ENCODE data around the gene RAC2. TPM values are rescaled to one million over a fixed set of nuclear protein-coding genes. Genes with fewer than 3 reads are reported as not detected.
A peak's percentile ranks its signal among the peaks of the same experiment; 100 is the strongest.
"Not testable (repeated sequence)": the region's sequence is repeated elsewhere in the genome, so short reads cannot be mapped to it uniquely, and the experiment has no call there.

Gene RAC2
- total RNA-seq, 1 donor from 2014 or later, result 13.7 TPM

DNA sequence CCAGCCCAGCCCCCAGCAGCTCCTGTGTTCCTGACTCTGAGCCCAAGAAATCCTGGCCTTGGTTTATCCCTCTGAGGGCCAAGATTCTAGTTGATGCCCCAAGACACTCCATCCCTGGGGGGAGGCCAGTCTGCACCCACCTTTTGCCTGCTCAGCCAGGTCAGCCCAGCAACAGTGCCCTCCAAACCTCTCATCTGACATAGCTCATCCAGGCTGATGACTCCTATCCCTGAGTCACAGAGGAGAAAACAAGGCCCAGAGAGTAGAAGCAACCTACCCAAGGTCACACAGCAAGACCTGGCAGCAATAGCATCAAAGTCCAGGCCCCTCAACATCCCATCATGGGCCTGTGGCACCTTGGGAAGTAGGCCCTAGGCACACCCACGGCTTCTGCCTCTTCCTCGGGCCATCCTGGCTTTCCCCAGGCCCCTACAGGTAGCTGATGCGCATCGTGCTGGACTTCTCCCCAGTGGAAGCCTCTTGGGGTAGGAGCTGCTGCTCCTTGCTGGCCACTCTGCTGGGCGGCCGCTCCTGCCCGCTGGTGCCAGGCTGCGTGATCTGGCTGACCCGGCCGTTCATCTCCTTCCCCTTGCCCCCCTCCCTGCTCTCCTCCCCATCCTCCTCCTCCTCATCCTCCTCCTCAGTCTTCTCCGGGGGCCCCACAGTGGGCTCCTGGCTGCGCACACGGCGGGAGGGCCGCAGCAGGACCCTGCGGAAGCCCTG, 37.8 kb downstream of the RAC2 start:
- DNase-seq (ENCODE audit: low read depth), result no peak

DNA sequence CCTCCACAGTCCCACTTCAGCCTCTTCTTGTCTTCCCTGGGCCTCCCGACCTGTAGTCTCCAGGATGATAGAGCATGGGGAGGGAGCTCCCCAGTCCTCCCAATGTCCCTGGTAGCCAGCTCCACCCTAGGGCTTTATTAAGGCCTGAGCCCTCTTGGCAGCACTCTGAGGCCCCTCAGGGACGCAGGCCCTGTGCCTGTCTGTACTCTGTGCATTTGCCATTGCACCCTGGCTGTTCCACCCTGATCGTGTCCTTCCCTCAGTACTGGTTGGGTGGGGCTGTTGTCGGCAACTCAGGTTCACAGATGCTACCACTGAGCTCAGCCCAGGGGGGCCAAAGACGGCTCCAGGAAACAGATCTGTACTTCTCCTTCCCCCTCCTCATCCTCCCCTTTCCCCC, 39.0 kb downstream of the RAC2 start:
- no peak for DNase-seq (ENCODE audit: low read depth)

- DNase-seq (ENCODE audit: low read depth), result no peak
Observed at GRCh38 chr22:37204045-37204655, 39.9 kb downstream of the RAC2 start.

- DNase-seq (ENCODE audit: low read depth), result no peak
Observed at GRCh38 chr22:37203354-37204044, 40.6 kb downstream of the RAC2 start.

- no peak for DNase-seq (ENCODE audit: low read depth)
Observed at GRCh38 chr22:37202716-37203115, 41.4 kb downstream of the RAC2 start.

- DNase-seq (ENCODE audit: low read depth), result no peak
Observed at GRCh38 chr22:37202001-37202555, 42.0 kb downstream of the RAC2 start.

- not testable (repeated sequence) for DNase-seq (ENCODE audit: low read depth)
Observed at GRCh38 chr22:37201443-37201820, 42.6 kb downstream of the RAC2 start.

DNA sequence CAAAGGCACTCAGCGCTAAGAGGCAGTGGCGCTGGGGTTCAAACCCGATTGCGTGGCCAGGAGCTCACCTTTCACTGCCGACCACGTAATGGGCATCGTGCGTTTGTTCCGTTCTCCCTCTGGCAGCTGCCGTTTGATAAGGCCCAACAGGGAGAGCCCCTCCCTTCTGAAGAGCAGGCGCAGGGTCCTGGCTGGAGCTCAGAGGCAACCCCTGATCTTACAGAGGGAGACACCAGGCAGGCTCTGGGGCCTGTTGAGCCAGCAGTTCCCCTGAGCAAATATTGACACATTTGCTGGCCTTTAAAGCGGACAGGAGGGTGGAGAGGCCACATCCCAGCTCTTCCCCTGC, 44.3 kb downstream of the RAC2 start:
- DNase-seq (ENCODE audit: low read depth), result no peak

- peak; percentile 91 for DNase-seq (ENCODE audit: low read depth)
Observed at GRCh38 chr22:37199103-37199759, 44.8 kb downstream of the RAC2 start.

- DNase-seq (ENCODE audit: low read depth), result peak; percentile 79
Observed at GRCh38 chr22:37198258-37199102, 45.6 kb downstream of the RAC2 start.

DNA sequence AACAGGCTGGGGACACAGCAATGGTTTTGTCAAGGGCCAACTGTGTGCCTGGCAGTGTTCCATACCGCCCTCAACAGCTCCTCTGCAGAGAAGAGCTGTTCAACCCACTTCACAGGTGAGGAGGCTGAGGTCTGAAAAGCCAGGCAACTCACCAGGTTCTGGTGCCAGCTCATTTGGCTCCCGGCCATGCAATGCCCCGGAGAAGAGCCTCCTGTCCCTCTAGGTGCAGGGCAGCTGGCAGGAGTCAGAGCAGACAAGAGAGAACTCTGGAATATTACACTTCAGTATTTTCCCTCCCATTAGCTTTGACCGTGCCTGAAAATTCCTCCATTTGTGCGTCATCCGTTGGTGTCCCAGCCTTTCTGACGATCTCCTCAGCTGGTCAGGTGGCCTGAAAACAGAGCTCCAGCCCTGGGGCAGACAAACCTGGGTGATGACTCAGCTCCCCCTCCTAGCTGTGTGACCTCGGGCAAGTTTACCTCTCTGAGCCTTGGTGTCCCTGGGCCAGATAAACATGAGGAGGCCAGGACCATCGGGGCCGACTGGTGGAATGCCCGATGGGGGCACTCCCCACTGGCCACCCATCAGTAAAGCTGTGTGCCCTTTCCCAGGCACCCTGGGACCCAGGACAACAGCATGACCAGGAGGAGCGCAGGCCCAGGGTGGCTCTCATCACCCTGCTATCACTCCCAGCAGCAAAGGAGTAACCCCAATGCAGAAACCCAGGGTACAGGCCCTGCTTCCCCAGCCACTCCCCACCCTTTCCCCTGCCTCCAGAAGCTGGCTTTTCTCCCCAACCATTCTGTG, 46.4 kb downstream of the RAC2 start:
- peak; percentile 94 for DNase-seq (ENCODE audit: low read depth)

DNA sequence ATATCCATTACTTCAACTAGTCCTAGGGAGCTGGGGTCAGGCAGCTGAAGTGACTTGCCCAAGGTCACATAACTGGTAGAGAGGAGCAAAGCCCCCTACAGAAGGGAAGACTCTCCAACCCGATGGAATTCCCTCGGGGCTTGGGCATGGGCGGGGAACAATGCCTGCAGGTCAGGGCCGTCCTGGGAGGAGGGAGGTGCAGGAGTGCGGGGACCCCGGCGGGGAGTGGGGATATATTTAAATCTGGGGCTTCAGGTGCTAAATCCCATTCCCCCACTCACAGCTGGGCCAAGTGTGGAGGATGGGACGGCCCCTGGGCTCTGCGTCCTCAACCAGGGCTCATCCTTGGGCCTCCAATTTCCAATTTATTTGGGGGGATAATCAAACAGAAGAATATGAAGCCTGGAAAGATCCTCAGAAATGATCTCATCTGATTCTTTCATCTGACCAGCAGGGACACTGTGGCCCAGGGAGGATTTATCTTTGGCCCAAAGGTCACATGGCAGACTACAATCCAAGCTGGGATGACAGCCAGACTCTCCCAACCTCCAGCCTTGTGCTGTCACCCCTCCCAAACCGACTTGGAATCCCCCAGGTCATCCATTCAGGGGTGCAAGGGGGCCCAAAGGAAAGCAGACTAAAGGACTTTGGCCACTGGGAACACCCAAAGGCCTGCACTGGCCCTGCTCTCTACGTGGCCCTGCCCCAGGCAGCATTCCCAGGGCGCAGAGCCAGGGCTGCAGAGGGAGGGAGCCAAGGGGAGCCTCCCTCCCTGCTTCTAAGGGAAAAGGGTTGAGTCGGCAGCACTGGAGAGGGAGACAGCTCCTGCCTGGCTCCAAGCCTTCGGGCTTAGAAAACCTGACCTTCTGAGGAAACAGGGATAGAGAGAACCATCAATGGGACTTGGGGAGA, 47.3 kb downstream of the RAC2 start:
- DNase-seq (ENCODE audit: low read depth), result peak; percentile 77

DNA sequence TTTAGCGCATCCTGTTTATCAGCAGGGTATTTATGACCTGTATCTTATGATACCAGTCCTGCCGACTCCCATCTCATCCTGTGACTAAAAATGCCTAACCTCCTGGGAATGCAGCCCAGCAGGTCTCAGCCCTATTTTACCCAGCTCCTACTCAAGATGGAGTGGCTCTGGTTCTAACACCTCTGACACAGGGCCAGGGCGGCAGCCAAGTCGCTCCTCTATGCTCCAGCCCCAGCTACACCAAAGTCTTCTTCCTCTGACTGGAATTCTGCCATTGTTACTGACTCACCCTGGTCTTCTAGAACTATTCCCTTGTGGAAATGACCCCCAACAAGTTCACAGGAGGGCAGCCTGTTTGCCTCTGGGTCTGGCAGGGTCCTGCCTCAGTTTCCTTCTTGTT, 48.1 kb downstream of the RAC2 start:
- no peak for DNase-seq (ENCODE audit: low read depth)

GRCh38 chr22:37194750-37195149, 49.3 kb downstream of the RAC2 start:
- DNase-seq (ENCODE audit: low read depth), result no peak

- DNase-seq (ENCODE audit: low read depth), result no peak
Observed at GRCh38 chr22:37193629-37194191, 50.4 kb downstream of the RAC2 start.

- DNase-seq (ENCODE audit: low read depth), result no peak
Observed at GRCh38 chr22:37192741-37193140, 51.3 kb downstream of the RAC2 start.

- no peak for DNase-seq (ENCODE audit: low read depth)
Observed at GRCh38 chr22:37192204-37192603, 51.9 kb downstream of the RAC2 start.

DNA sequence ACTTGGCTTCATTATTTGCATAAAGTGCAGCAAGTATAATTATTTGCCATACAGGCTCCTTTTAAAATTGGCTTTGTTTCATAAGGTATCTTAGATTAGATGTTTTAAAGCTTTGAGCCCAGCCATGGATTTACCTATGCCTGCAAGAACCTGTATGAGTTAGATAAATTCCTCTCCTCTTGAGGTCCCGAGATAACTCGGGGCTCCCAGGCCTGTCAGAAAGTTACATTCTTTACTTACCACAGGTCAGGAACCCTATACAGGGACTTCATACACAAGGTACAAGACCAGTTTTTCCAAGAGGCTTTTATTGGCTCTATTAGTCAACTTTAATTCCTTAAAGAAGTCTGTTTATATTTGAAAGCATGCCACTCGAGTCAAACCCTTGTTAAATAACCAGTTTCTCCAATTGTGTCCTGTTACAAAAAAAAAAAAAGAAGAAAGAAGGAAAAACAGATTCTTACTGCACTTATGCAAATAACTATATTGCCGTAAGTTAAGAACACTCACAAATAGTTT, 53.7 kb downstream of the RAC2 start:
- DNase-seq (ENCODE audit: low read depth), result no peak

GRCh38 chr22:37188901-37189466, 55.1 kb downstream of the RAC2 start:
- peak; percentile 81 for DNase-seq (ENCODE audit: low read depth)

Data from renal cortical epithelial cell (primary cell).